SW 1271 (cell line): ENCODE measurements around the gene PLCB2.

Experiments
- DNase-seq, 2 experiments: peaks; one replicate each; lab custom pipeline; 2025; lab: John Stamatoyannopoulos, UW

The PLCB2 gene

GRCh38 chr15:40285151-40285550, 22.6 kb downstream of the PLCB2 start:
- no peak for DNase-seq

- DNase-seq, result no peak
Observed at GRCh38 chr15:40283615-40284300, 24.0 kb downstream of the PLCB2 start.

- peak in 1 of 2 experiments; percentile 4 for DNase-seq
Observed at GRCh38 chr15:40282869-40283614, 24.7 kb downstream of the PLCB2 start, which contains the start of gene ANKRD63. TSS of gene ANKRD63 (minus strand) at chr15:40283064. CDS start at chr15:40282586, 478 bp downstream.

GRCh38 chr15:40282147-40282868, 25.4 kb downstream of the PLCB2 start:
- DNase-seq, result no peak

GRCh38 chr15:40281801-40282146, 26.0 kb downstream of the PLCB2 start:
- no peak for DNase-seq

GRCh38 chr15:40281057-40281800, 26.5 kb downstream of the PLCB2 start:
- DNase-seq, result no peak

- no peak for DNase-seq
Observed at GRCh38 chr15:40280260-40281056, 27.3 kb downstream of the PLCB2 start.

GRCh38 chr15:40279437-40280141, 28.1 kb downstream of the PLCB2 start:
- no peak for DNase-seq

- no peak for DNase-seq
Observed at GRCh38 chr15:40278026-40278425, 29.7 kb downstream of the PLCB2 start.

GRCh38 chr15:40277471-40277870, 30.3 kb downstream of the PLCB2 start:
- DNase-seq, result no peak

GRCh38 chr15:40276927-40277326, 30.8 kb downstream of the PLCB2 start:
- no peak for DNase-seq

- DNase-seq, result no peak
Observed at GRCh38 chr15:40275954-40276353, 31.8 kb downstream of the PLCB2 start.

- DNase-seq, result no peak
Observed at GRCh38 chr15:40275523-40275922, 32.2 kb downstream of the PLCB2 start.

- peak in 1 of 2 experiments; percentile 63 for DNase-seq
Observed at GRCh38 chr15:40274350-40275274, 33.1 kb downstream of the PLCB2 start.

GRCh38 chr15:40273428-40273827, 34.3 kb downstream of the PLCB2 start:
- no peak for DNase-seq

- DNase-seq, result no peak
Observed at GRCh38 chr15:40272485-40273056, 35.2 kb downstream of the PLCB2 start.

- DNase-seq, result no peak
Observed at GRCh38 chr15:40271685-40272484, 35.9 kb downstream of the PLCB2 start.

- DNase-seq, result no peak
Observed at GRCh38 chr15:40270246-40270995, 37.3 kb downstream of the PLCB2 start.
